Stimulated activated CD8-positive, alpha-beta memory T cell treated with anti-CD3 and anti-CD28 coated beads, Interleukin-12 subunit alpha, Interleukin-12 subunit beta, amount 100 ng/mL, for 24 hours (primary cell): Measurements from ENCODE around the gene TMEM51.

Source experiments
- DNase-seq: peaks from one replicate; pipeline ENCODE4 v3.0.0-alpha.2; 2020; ENCODE audit errors: extremely low read depth

Gene TMEM51

DNA sequence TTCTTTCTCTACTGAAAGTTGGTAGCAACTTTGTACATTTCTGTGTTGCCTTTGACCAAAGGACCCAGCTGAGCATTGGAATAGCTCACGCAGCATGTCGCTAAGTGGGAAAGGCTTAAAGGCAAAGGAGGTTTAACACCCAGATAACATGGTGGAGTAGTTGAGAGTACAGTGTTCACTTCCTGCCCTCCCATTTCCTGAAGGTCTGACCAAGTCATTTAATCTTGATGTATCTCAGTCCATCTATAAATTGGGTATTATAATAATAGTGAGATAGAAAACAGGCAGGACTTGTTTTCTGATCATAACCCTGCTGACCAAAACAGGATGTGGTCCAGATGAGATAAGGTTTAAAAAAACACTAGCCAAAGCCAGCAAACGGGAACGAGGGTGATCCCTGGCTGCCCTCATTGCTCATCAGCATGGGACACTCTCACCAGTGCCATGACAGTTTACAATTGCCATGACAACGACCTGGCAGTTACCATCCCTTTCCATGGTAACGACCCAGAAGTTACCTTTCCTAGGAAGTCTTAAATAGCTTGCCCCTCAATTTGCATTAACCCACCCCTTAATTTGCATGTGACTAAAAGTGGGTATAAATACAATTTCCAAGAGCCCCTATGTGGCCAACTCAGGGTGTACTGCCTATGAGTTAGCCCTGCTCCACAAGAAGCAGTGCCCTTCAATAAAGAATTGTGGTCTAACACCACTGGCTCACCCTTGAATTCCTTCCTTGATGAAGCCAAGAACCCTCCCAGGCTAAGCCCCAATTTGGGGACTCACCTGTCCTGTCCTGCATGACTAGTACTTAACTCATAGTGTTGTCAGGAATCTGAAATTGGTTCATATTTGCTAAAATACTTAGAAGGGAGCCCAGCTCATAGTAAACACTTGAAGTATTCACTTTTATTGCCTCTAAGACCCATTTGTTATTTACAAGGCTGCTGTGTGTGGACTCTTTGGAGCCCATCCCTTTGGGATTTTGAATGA lies 65.0 kb downstream of the TMEM51 start:
- no peak for DNase-seq

- DNase-seq: no peak
Observed at GRCh38 chr1:15219280-15220023, 65.9 kb downstream of the TMEM51 start.

- no peak for DNase-seq
Observed at GRCh38 chr1:15220024-15220392, 66.5 kb downstream of the TMEM51 start.

DNA sequence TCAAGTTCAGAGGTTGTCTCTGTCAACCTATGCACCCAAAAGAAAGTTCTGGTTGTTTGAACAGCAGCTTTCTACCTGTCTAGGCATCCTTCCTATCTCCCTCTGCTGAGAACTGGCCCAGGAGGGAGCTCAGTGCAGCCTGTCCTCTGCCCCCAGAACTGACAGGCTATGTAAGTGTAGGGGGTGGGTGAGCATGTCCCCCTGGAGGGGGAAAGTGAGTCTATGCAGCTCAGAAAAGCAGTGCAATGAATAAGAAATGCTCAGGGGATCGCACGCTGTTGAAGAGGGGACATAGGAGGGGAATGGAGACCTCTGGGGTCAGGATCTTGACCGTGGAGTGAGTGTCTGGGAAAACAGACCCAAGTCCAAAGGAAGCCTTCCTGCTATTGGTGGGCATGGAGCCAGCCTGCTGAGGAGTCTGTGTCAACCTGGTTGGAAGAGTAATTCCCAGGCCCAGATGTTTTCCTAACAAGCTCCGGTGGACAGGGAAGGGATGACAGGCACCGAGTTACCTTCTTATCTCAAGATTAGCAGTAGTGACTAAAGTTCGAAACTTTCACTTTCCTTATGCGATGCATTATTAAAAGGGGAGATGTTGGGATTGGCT lies 67.4 kb downstream of the TMEM51 start:
- DNase-seq: no peak

GRCh38 chr1:15222653-15223303 lies 69.2 kb downstream of the TMEM51 start:
- no peak for DNase-seq

GRCh38 chr1:15224259-15224869 lies 70.8 kb downstream of the TMEM51 start:
- DNase-seq: no peak

- DNase-seq: no peak
Observed at GRCh38 chr1:15224974-15225373, 71.4 kb downstream of the TMEM51 start.

- no peak for DNase-seq
Observed at GRCh38 chr1:15225461-15225860, 71.9 kb downstream of the TMEM51 start.

DNA sequence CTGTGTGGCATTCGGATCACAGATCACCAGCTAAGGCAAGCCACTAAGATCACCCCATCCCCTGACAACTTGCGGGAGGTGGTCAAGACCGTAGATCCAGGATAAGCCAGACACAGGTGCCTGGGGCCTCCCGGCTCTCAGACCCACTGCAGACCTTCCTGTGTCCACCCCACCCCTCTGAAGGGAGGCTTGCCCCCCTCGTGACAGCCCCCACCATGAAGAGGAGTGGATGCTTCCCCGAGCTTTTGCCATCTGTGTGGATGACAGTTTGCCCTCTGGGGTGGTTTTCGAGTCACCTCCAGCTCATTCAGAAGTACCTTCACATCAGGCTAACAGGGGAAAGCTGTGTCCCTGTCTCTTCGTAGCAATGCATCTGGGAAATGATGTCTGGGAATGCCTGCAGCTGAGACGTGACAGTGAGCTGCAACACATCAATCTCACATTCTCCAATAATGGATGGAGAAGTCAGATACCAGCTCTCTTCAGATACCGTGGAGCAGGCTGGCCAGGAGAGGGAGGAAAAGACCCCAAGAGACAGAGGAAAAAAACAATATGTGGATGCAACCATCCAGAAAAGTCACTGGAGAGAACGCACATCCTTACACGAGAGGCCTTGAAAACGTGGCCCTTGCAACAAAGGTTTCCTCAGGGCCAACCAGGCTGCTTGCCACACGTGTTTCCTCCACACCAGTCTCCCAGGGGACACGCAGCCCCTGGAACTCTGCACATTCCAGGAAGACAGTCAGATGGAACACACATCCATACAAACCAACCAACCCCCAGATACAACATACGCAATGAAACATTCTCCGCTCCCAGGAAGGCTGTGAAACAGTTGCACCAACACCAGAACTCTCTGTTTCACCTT lies 73.1 kb downstream of the TMEM51 start:
- DNase-seq: no peak

DNA sequence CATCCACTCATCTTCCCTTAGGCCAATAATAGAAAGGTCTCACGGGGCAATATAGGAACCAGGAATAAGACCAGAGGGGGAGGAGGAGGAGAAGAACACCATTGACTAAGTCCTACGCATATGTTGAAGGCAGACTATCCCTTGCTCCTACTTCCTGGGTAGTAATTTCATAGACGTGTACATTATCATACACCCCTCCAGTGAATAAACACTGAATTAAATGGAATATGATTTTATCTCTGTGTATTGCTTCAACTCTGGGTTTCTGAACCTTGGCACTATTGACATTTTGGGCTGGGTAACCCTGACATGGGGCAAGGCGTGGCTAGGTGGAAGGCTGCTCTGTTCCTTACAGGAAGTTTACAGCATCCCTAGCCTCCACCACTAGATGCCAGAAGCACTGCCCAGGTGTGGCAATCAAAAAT lies 76.2 kb downstream of the TMEM51 start:
- DNase-seq: no peak

GRCh38 chr1:15231714-15232201 lies 78.2 kb downstream of the TMEM51 start:
- DNase-seq: no peak

DNA sequence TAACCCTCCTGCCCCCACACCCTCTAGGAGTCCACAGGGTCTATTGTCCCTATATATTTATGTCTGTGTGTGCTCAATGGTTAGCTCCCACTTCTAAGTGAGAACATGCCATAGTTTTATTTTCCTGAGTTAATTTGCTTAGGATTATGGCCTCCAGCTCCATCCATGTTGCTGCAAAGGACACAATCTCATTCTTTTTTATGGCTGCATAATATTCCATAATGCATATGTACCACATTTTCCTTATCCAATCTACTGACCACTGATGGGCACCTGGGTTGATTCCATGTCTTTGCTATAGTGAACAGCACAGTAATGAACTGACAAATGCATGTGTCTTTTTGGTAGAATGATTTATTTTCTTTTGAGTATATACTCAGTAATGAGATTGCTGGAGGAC lies 80.1 kb downstream of the TMEM51 start:
- no peak for DNase-seq

DNA sequence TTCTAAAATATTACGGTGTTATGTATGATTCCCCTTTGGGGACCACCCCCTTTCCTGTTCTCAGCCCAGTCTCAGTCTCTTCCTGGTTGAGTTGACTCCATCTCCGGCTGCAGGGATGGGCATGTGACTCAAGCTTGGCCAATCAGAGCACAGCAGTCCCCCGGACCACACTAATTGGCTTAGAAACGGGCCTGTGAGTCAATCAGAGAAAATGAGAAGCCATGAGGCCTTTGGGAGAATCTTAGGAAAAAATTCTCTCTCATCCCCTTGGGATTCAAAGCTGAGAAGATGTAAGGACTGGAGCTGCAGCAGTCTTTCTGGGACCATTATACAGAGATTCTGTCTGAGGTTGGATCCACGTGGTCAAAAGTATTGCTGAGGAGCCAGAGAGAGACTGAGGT lies 82.8 kb downstream of the TMEM51 start:
- no peak for DNase-seq

- no peak for DNase-seq
Observed at GRCh38 chr1:15236746-15237145, 83.2 kb downstream of the TMEM51 start.

- DNase-seq: no peak
Observed at GRCh38 chr1:15238789-15239188, 85.2 kb downstream of the TMEM51 start.

GRCh38 chr1:15242766-15243165 lies 89.2 kb downstream of the TMEM51 start:
- no peak for DNase-seq

DNA sequence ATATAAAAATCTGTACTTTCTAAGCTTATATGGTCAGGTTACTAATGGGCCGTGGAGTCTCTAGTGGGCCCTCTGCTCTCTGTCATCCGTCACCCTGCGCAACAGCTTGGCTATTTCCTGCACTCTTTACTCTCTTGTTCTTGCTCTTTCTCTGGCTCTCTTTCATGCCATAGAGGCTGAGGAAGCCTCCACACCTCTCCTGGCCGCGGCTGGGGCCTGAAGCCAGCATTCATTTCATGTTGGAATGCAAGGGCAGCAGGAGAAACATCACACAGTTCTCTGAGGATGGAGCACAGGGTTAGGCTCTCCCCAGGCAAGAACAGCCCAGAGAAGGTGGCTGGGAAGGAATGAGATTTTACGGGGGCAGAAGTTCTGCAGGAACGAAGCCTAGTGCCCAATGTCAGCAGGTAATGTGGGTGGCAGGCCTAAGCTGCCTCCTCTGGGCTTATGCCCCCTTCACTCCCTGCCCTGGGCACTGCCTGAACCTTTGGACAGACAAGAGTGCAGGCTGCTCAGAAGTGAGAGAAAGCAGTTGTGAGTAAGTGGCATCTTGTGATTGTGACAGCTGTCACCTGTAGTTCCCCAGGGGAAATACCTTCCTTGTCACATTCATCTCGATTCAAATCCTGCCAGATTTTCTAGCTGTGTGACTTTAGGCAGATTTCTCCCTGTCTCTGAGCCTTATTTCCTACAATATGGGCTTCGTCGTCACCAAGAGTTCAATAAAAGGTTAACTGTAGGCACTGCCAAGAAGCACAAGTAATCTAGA lies 89.9 kb downstream of the TMEM51 start:
- no peak for DNase-seq

- DNase-seq: no peak
Observed at GRCh38 chr1:15244813-15245212, 91.3 kb downstream of the TMEM51 start.

DNA sequence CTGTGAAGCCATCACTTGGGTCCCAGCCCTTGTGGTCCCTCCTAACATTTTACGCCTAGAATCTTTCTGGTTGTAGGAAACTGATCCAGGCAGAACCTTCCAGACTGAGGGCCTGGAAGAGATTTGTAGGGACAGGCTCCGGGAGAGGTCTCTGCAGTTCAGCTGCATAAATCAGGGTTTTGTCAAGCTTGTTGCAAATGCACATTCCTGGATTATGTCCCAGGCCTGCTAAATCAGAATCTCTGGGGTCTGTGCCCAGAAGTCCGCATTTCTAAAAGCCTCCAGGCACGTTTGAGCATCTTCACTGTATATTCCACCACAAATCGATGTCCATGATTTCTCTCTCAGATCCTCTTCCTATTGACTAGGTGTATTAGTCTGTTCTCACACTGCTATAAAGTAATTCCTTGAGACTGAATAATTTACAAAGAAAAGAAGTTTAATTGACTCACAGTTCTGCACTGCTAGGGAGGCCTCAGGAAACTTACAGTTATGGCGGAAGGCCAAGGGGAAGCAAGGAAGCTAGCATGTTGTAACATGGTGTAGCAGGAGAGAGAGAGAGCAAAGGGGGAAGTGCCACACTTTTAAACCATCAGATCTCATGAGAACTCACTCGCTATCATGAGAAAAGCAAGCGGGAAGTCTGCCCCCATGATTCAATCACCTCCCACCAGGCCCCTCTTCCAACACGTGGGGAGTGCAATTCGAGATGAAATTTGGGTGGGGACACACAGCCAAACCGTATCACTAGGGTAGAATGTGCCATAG lies 92.2 kb downstream of the TMEM51 start:
- DNase-seq: no peak
